ENCODE data around the gene RNF207.

Gene RNF207

DNA sequence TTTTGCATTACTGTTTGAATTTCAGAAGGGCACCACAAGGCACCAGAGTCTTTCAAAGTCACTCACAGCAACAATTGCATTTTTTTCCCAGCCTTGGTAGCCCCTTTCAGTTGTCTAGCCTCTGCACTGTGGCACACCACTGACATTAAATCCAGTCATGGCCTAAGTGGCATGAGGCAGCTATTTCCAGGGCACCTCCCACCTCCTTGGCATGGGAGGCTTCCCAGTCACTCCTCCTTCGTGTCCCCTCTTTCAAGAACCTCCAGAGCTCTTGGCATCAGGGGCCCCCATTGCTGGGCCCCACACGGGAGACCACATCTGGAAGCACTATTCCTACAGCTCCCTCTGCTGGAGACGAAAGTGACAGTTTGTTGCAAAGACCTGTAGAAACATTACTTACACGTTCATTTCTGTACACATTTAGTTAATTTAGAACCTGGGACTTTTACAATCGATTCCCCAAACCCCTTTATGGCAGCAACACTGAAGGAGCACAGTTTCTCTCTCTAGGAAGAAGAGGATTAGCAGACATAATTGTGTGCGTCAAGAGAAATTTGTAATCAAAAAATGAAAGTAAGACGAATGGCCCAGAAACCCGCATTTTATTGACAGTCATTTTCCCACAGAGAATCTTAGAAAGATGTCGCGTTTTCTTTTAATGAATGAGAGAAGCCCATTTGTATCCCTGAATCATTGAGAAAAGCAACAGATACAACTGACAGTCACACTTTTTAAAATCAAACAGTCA is 20.1 kb upstream of the RNF207 start:
- DNase-seq (ENCODE audit: extremely low read depth, low read depth) = no peak
- TF ChIP-seq, protein P1, sequence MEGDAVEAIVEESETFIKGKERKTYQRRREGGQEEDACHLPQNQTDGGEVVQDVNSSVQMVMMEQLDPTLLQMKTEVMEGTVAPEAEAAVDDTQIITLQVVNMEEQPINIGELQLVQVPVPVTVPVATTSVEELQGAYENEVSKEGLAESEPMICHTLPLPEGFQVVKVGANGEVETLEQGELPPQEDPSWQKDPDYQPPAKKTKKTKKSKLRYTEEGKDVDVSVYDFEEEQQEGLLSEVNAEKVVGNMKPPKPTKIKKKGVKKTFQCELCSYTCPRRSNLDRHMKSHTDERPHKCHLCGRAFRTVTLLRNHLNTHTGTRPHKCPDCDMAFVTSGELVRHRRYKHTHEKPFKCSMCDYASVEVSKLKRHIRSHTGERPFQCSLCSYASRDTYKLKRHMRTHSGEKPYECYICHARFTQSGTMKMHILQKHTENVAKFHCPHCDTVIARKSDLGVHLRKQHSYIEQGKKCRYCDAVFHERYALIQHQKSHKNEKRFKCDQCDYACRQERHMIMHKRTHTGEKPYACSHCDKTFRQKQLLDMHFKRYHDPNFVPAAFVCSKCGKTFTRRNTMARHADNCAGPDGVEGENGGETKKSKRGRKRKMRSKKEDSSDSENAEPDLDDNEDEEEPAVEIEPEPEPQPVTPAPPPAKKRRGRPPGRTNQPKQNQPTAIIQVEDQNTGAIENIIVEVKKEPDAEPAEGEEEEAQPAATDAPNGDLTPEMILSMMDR (IDR thresholded peaks at IDR 0.05; ENCODE audit: low read depth, low read length) = peak; percentile 59

- TF ChIP-seq, protein P1 (IDR thresholded peaks at IDR 0.05; ENCODE audit: low read depth, low read length) = no peak
- DNase-seq (ENCODE audit: extremely low read depth, low read depth) = peak; percentile 44
Measured at GRCh38 chr1:6188466-6188865, 17.5 kb upstream of the RNF207 start.

DNA sequence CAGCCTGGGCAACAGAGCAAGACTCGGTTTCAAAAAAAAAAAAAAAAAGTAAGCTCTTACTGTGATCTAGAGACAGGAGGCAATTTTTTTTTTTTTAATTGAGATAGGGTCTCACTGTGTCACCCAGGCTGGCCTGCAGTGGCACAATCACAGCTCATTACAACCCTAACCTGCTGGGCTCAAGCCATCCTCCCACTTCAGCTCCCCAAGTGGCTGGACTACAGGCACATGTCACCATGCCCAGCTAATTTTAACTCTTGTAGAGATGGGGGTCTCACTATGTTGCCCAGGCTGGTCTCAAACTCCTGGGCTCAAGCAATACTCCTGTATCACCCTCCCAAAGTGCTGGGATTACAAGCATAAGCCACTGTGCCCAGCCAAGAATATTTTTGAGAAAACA is 14.0 kb upstream of the RNF207 start:
- no peak for DNase-seq (ENCODE audit: extremely low read depth, low read depth)
- TF ChIP-seq, protein P1 (IDR thresholded peaks at IDR 0.05; ENCODE audit: low read depth, low read length) = no peak

DNA sequence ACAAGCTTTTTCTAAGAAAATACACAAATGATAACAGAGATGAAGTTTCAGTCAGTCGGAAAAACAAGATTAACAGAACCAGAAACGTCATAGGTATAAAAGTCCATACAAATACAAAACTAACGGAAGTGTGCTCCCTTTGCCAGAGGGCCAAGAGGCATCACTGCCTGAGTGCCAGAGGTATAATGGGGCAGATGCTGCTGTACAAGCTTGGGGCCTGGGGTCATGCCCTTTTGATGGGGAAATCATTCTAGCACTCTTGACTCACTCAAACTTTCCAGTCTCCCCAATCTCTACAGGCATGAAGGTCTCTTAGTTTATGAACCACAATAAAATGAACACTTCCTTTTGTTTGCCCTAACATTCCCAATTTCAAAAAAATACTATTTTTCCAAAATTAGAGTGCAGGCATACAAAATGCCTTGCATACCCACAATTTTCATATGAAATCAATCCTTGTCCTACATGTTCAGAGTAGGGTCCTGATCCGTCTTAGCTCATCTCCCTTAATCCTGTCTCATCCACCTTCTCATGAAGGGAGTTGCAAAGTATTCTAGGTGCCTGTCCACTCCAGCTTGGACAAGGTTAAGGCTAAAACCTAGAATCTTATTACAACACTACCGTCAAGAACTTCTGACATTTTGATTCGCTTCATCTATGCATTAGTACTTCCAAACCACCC is 8.0 kb upstream of the RNF207 start:
- TF ChIP-seq, protein P1 (IDR thresholded peaks at IDR 0.05; ENCODE audit: low read depth, low read length) = no peak
- no peak for DNase-seq (ENCODE audit: extremely low read depth, low read depth)

DNA sequence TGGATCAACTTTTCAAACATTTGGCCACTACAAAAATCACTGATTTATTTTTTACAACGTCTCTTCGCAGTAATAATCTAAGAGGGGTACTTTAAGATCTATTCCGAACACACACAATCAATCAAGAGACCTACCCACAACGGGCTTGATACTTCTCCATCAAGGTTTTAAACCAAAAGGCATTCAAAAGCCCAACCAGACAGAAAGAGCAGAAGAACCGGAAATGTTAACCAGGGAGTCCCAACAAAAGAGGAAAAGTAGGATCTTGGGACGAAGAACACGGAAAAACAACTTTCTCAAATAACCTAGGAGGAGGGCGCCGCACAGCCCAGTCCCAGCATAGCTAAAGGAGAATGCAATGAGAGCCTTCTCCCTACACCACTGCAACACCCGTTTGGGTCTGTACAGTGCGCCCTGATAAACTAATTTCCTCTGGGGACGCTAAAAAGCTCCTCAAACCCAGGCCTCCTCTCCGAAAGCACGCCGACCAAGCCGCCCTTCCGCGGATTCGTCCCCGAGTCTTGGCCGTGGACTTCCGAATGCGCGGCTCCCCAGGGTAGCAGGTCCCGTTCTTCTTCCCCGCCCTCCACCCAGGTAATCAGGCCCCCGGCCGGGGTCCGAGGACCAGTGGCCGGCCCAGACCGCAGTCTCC is 7.1 kb upstream of the RNF207 start:
- DNase-seq (ENCODE audit: extremely low read depth, low read depth) = no peak
- TF ChIP-seq, protein P1 (IDR thresholded peaks at IDR 0.05; ENCODE audit: low read depth, low read length) = no peak

DNA sequence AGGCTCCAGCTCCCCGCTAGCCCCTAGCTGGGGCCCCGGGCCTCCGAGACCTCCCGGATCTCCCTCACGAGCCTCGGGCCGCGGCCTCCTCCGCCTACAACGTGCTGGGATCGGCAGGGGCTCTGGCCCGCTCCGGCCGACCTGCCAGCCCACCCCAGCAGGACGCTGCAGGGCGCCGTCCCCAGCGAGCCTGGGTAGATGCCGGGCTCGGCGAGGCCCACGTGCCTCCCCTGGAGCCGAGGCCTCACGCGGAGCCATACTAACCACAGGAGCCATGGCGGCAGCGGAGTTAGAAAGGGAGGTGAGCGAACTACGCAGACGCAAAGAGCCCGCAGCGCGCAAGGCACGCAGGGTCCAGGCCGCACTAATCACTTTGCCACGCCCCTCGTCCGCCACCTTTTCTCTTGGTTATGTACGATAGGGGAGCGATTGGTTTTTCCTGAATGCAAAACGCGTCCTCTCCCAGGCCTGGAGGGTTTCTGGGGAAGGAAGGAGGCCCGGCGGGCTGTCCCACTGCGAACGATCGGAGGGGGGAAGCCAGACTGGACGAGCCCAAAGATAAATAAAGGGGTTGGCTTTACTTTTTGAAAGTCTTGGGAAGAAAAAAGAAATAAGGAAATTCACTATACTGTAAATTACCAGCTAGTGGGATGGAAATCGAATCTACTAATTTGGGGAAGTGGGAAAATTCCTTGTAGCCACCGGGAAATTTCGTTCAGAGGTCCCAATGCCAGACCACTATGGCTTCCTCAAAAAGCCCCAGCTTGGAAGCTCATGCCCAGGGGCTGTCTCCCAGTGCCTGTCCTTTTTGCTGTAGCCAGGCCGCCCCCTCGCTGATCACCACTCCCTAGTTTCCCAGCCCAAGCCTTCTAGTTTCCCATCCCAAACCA is 6.4 kb upstream of the RNF207 start, which contains the start of gene RPL22:
RPL22 (minus strand) TSS at position 298 of the 890 bp plus-strand sequence; CDS start at position 276, 22 bp downstream.
- DNase-seq (ENCODE audit: extremely low read depth, low read depth) = peak; percentile 98
- TF ChIP-seq, protein P1 (IDR thresholded peaks at IDR 0.05; ENCODE audit: low read depth, low read length) = no peak

All from AG09319 (cell line).